NCI-H2081 treated with DMSO at 0.1 percent for 48 hours (cell line): ENCODE measurements around the gene CFAP45.
"Not testable (repeated sequence)": the region's sequence is repeated elsewhere in the genome, so short reads cannot be mapped to it uniquely, and the experiment has no call there.

Experiments
- DNase-seq: peaks from one replicate; lab custom pipeline; 2025; lab: John Stamatoyannopoulos, UW

Gene CFAP45

GRCh38 chr1:159904036-159904435, 4.1 kb upstream of the CFAP45 start:
- DNase-seq = not testable (repeated sequence)

- DNase-seq = no peak
These were observed 2.6 kb upstream of the CFAP45 start for GRCh38 chr1:159902541-159902940.

GRCh38 chr1:159900755-159901360, 893 bp upstream of the CFAP45 start:
- no peak for DNase-seq

- not testable (repeated sequence) for DNase-seq
These were observed 331 bp downstream of the CFAP45 start for GRCh38 chr1:159899634-159900033.

- DNase-seq = no peak
These were observed 1.4 kb downstream of the CFAP45 start for GRCh38 chr1:159898527-159898926.

DNA sequence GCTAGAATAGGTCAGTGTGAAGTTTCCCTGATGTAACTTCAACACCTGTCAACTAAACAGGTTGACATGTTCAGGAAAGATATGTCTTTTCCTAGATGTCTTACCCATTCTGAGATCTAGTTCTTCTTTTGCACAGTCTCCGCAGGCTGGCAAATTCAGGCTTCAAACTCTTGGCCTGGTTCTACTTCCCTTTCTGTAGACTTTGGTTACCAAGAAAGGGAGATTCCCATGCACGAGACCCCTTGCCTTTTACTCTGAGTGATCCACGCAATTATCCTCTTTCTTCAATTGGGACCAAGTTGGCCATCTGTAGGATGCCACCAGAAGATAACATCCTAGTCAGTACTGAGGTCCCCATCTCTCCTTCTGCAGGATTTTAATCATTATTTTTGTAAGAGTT, 2.0 kb downstream of the CFAP45 start:
- no peak for DNase-seq

DNA sequence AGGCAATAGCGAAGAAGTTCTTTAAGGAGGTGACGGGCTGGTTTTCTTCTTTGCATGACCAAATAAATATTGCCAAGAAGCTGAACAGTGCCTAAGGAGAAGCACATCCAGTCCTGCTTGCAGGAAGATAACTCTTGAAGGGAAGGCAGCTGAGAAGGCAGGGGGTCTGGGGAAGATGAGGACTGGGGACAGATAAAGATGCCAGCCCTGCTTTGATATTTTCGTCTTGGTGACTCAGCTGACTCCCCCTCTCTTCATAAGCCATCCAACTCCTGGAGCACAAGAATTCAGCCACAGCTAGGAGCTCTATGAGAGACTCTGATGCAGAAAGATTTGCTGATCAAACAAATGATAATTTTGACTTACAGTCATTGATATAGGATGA, 3.4 kb downstream of the CFAP45 start:
- DNase-seq = no peak

DNA sequence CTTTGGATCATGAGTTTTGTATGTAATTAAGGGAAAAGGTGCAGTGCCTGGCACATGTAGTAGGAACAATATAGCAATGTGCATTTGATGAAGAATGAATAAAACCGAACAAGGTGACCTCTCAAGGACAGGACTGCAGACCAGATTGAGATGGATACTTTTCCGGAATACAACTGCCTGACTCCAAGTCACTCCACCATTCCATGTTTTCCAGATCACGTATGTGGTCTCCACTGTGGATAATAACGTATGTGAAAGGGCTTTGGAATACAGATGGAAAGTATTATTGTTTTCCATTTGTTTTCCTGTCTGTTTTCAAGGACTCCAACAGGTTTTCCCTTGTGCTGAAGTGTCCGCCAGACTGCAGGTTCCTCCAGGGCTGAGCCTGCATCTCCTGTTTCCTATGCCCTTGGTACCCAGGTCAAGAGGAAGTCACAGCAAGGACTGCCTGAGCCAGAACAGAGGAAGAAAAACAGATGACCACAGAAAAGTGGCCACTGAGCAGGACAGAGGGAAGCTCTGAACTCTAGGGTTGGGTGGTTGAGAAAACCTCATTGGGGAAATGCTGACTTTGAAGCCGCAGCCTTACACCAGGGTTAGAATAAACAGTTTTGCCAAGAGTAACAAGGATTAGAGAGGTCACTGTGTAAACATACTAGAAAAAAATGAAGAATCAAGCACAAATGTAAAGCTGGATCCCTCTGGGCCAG, 4.0 kb downstream of the CFAP45 start:
- DNase-seq = no peak

- DNase-seq = no peak
These were observed 4.7 kb downstream of the CFAP45 start for GRCh38 chr1:159895286-159895685.

GRCh38 chr1:159892944-159893343, 7.0 kb downstream of the CFAP45 start:
- DNase-seq = no peak

DNA sequence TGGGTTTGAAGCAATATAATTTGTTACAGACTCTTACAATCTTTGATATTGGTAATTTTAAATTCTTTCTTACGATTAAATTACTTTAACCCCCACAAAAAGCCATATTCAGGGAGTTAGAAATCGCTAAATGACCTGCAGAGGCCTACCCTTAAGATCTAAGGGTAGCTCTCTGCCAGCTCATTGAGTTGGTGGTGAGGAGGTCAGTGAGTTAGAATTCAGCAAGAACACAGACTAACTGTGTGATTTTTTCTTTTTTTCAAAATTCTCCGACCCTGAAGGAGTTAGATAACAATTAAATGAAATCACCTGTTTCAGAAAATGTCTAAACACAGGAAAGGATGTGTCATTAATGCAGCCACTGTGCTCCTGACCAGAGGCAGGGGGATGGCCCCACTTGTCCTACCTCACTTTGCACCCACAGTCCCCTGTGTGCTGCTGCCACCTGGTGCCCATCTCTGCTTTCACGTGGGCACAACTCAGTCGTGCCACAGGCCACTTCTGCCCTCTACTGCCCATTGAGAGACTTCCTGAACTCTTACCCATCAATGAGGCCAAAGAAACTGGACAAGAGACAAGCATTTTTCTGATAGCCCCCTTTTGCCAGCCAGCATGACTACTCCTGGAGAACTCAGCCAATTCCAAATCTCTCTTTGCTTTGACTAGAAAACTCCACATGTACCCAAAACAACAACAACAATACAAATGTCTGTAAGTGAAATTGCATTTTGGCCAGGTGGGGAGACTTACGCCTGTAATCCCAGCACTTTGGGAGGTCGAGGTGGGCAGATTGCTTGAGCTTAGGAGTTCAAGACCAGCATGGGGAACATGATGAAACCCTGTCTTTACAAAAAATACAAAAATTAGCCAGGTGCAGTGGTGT, 8.4 kb downstream of the CFAP45 start:
- peak; percentile 74 for DNase-seq

- DNase-seq = no peak
These were observed 9.6 kb downstream of the CFAP45 start for GRCh38 chr1:159890390-159890789.

GRCh38 chr1:159889821-159890252, 10.1 kb downstream of the CFAP45 start:
- no peak for DNase-seq

DNA sequence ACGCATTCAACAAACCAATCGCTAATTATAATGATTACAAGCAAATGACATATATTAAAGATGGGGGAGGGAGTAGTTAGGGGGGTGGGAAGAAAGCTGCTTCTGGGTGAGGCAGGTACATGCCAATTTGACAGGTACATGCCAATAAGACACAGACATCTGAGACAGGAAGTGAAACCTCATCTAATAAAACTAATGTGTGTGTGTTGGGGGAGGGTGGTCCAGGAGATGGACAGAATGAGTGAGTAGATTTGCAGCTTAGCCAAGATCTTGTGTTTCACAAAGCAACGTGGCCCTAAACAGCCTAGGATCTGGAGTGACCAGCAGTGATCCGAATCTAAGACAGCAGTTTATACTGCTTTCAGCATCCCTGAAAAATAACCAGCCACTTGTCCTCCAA, 10.8 kb downstream of the CFAP45 start:
- DNase-seq = no peak

DNA sequence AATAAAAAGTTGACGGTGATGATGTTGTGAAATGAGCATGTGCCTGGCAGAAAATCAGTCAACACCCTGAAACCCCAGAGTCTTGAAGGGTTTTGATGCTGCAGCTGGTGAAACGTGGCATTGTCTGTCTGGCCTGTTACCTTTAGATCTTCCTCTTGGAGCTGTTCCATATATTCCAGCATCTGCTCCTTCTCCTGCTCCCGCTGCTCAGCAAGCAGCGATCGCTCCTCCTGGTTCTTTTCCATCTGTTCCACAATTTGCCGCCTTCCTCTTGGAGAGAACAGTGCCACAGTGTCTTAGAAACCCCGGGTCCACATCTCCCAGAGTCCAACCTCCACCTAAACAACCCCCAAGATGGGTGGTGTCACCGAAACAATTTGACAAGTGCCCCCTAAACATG, 15.7 kb downstream of the CFAP45 start:
- DNase-seq = no peak

DNA sequence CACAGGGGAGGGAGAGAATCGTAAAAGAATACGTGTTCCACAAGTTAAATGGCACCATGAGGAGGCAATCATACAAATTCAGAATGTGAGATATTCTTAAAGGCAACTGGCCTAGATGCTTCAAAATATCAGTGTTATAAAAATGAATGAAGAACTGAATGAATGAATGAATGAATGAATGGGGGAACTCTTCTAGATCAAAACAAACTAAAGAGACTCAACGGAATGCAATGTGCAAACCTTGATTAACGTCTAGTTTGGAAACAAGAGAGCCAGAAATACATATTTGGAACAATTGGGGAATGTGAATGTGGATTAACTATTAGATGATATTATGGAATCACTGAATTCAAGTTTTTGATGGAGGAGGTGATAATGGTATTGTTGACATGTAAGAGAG, 16.8 kb downstream of the CFAP45 start:
- no peak for DNase-seq

GRCh38 chr1:159882527-159882862, 17.5 kb downstream of the CFAP45 start:
- no peak for DNase-seq

DNA sequence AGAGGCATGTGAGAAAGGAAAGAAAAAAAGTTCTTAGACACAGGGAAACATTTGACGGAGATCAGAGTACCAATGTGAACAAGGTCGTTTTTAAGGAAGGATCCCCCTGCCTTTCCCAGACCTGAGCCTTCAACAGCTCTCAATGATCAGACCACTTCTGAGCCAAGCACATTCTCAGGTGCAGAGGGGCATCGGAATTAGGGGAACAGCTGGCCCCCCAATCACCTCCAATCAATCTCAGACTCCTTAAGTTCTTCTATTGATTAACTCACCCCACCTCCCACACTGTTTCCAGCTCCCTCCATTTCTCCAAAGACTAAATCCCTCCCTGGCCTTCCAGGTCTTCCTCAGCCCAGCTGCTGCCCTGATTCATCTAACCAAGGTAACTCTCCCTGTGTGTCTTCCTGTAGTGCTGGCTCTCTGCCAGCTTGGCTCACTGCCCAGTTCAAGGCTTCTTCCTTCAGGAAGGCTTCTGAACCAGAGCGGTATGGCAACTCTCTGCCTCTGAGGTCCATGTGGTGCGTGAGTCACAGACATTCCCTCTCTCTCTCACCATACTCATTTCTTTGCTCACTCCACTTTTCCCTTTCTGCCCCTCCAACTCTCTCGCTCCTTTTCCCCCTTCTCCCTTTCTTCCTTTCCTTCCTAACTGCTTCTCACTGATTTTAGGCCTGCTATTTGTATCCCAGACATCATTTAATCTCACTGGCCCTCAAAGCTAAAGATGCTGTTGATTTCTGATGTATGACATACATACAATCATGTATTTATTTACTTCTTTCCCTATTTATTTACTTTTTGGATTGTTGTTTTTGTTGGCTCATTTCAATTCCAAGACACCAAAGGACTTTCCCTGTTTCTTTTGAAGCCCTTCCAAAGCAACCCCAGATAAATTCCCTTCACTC, 18.1 kb downstream of the CFAP45 start:
- DNase-seq = peak; percentile 11

- DNase-seq = no peak
These were observed 19.5 kb downstream of the CFAP45 start for GRCh38 chr1:159880430-159880829.

- no peak for DNase-seq
These were observed 20.0 kb downstream of the CFAP45 start for GRCh38 chr1:159879977-159880376.

- DNase-seq = no peak
These were observed 20.8 kb downstream of the CFAP45 start for GRCh38 chr1:159879136-159879535.
